Measurements from ENCODE around the gene LPP.

LPP gene

DNA sequence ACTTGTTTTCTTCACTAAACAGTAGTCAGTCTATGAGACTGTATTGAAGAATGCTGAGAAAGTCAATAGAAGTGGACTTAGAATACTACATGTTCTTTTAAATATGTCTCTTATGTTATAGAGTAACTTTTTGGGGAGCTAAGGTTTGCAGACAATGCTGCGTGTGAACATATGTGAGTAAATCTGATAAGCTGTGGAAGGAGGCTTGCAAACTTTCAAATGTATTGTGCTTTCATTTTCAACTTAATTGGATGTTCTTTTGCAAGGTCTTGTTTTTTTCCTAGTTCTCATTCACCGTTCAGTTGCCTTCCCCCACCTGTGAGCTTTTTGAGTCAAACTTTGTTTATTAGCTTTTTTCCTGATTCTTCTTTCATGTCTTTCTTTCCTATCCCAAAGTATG, 176.2 kb downstream of the LPP start:
- Histone ChIP-seq H3K4me1 (ENCODE audit: control insufficient read depth, insufficient read depth, low read length, poor library complexity, severe bottlenecking) (no peaks in the 10 kb centered on the region), H3K36me3 (ENCODE audit: control insufficient read depth, insufficient read depth, low read length) (peaks cover 21% of the 10 kb centered on the region), H3K9me3 (ENCODE audit: control insufficient read depth, low read length) (no peaks in the 10 kb centered on the region), H3K4me3 (ENCODE audit: extremely low read depth, insufficient read depth, low read length, poor library complexity, severe bottlenecking) (no peak overlapping the region), H3K27ac (ENCODE audit: low read depth, low read length, severe bottlenecking) (no peak overlapping the region)
- 100% methylated on average over 1 of the region's 2 CpGs; no CpG with 5 or more reads in 1 of the 2 experiments for WGBS, 2 experiments (ENCODE audit: insufficient coverage in 2 of 2)

DNA sequence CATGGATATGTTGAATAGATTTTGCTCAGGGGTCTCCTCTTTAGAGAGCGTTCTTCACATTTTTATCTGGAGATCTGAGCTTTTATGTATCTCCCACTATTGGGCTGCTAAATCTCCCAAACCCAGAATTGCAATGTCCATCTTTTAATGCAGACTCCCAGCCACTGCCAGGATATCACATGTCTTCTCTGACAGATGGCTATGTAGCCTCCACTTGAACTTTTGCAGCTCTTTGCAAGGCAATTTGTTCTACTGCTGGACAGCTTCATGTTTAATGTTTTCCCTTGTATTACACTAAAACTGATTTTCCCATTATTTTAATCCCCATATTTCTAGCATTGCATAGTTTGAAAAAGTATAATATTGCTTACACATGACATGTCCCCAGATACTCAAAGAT, 177.2 kb downstream of the LPP start:
- Histone ChIP-seq H3K36me3 (ENCODE audit: control insufficient read depth, insufficient read depth, low read length) (peaks cover 15% of the 10 kb centered on the region), H3K4me3 (ENCODE audit: extremely low read depth, insufficient read depth, low read length, poor library complexity, severe bottlenecking) (no peak overlapping the region), H3K4me1 (ENCODE audit: control insufficient read depth, insufficient read depth, low read length, poor library complexity, severe bottlenecking) (no peaks in the 10 kb centered on the region), H3K27ac (ENCODE audit: low read depth, low read length, severe bottlenecking) (no peak overlapping the region), H3K9me3 (ENCODE audit: control insufficient read depth, low read length) (no peaks in the 10 kb centered on the region)
- WGBS, 2 experiments (ENCODE audit: insufficient coverage in 2 of 2), result 100% methylated on average over 1 of the region's 1 CpG; no CpG with 5 or more reads in 1 of the 2 experiments

- no peak overlapping the region for H3K27ac ChIP-seq (ENCODE audit: low read depth, low read length, severe bottlenecking)
- H3K4me3 ChIP-seq (ENCODE audit: extremely low read depth, insufficient read depth, low read length, poor library complexity, severe bottlenecking), result no peak overlapping the region
- no peaks in the 10 kb centered on the region for H3K4me1 ChIP-seq (ENCODE audit: control insufficient read depth, insufficient read depth, low read length, poor library complexity, severe bottlenecking)
- peaks cover 14% of the 10 kb centered on the region for H3K36me3 ChIP-seq (ENCODE audit: control insufficient read depth, insufficient read depth, low read length)
- 89% methylated on average over 1 of the region's 3 CpGs; no CpG with 5 or more reads in 1 of the 2 experiments for WGBS, 2 experiments (ENCODE audit: insufficient coverage in 2 of 2)
- no peaks in the 10 kb centered on the region for H3K9me3 ChIP-seq (ENCODE audit: control insufficient read depth, low read length)
Observed at GRCh38 chr3:188332085-188332484, 178.1 kb downstream of the LPP start.

DNA sequence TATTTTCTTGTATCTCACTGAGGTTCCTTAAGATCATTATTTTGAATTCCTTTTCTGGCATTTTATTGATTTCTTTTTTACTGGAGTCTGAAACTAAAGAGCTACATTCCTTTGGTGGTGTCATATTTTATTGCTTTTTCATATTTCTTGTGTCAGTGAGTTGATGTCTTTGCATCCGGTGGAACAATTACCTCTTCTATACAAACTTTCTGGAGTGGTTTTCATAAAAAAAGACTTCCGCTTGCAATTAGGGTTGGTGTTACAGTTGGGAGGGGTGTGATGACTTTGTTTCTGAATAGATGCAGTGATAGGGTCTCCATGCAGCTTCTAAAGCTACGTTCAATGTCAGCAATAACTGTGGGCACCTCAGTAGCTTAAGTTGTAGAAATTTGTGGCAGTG, 181.7 kb downstream of the LPP start:
- no peak overlapping the region for H3K4me3 ChIP-seq (ENCODE audit: extremely low read depth, insufficient read depth, low read length, poor library complexity, severe bottlenecking)
- no peaks in the 10 kb centered on the region for H3K9me3 ChIP-seq (ENCODE audit: control insufficient read depth, low read length)
- no peaks in the 10 kb centered on the region for H3K4me1 ChIP-seq (ENCODE audit: control insufficient read depth, insufficient read depth, low read length, poor library complexity, severe bottlenecking)
- WGBS, 2 experiments (ENCODE audit: insufficient coverage in 2 of 2), result 96 to 100% methylated on average over 2 to 3 of the region's 3 CpGs
- peaks cover 9% of the 10 kb centered on the region for H3K36me3 ChIP-seq (ENCODE audit: control insufficient read depth, insufficient read depth, low read length)
- no peak overlapping the region for H3K27ac ChIP-seq (ENCODE audit: low read depth, low read length, severe bottlenecking)

- H3K4me1 ChIP-seq (ENCODE audit: control insufficient read depth, insufficient read depth, low read length, poor library complexity, severe bottlenecking), result no peaks in the 10 kb centered on the region
- no peak overlapping the region for H3K27ac ChIP-seq (ENCODE audit: low read depth, low read length, severe bottlenecking)
- peaks cover 9% of the 10 kb centered on the region for H3K36me3 ChIP-seq (ENCODE audit: control insufficient read depth, insufficient read depth, low read length)
- no peaks in the 10 kb centered on the region for H3K9me3 ChIP-seq (ENCODE audit: control insufficient read depth, low read length)
- H3K4me3 ChIP-seq (ENCODE audit: extremely low read depth, insufficient read depth, low read length, poor library complexity, severe bottlenecking), result no peak overlapping the region
Observed at GRCh38 chr3:188336178-188336577, 182.2 kb downstream of the LPP start.

DNA sequence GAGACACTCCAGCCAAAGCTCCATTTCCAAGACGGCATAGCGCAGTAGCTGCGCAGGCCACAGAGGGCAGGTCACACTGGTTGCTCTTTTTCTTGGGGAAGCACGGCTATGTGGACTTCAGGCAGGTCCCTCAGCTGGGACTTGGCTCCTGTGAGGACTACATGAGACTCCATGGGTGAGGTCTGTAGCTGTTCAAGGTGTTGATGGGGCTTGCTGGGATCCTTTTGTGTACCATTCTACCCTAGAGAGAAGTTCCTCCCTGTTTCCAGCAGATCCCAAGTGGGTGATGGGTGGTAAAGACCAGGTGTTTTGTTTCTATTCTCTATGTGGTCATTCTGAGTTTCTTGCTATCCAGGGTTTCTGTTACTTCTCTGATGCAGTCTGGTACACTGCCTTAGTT, 183.3 kb downstream of the LPP start:
- H3K36me3 ChIP-seq (ENCODE audit: control insufficient read depth, insufficient read depth, low read length), result peaks cover 9% of the 10 kb centered on the region
- WGBS, 2 experiments (ENCODE audit: insufficient coverage in 2 of 2), result 94 to 100% methylated on average over 4 of the region's 4 CpGs
- H3K4me1 ChIP-seq (ENCODE audit: control insufficient read depth, insufficient read depth, low read length, poor library complexity, severe bottlenecking), result no peaks in the 10 kb centered on the region
- H3K27ac ChIP-seq (ENCODE audit: low read depth, low read length, severe bottlenecking), result no peak overlapping the region
- H3K4me3 ChIP-seq (ENCODE audit: extremely low read depth, insufficient read depth, low read length, poor library complexity, severe bottlenecking), result no peak overlapping the region
- H3K9me3 ChIP-seq (ENCODE audit: control insufficient read depth, low read length), result no peaks in the 10 kb centered on the region

DNA sequence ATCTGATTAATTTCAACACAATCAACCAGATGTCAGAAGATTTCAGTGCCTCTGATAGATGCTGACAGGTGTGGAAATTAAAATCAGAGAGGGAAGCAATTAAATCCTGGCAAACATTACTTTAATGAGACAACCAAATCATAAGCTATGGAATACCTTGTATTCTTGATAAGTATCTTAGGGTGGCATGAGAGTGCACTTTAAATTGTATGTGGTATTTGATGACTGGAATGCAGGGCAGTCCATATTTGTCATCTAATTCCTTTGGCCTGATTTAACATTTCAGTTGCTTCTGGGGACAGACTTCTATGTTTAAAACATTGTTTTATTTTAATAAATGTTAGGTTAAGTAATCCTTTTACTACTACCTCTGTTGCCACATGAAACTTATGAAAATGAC, 184.1 kb downstream of the LPP start:
- no peak overlapping the region for H3K4me3 ChIP-seq (ENCODE audit: extremely low read depth, insufficient read depth, low read length, poor library complexity, severe bottlenecking)
- no peaks in the 10 kb centered on the region for H3K9me3 ChIP-seq (ENCODE audit: control insufficient read depth, low read length)
- no peaks in the 10 kb centered on the region for H3K4me1 ChIP-seq (ENCODE audit: control insufficient read depth, insufficient read depth, low read length, poor library complexity, severe bottlenecking)
- no peak overlapping the region for H3K27ac ChIP-seq (ENCODE audit: low read depth, low read length, severe bottlenecking)
- peaks cover 9% of the 10 kb centered on the region for H3K36me3 ChIP-seq (ENCODE audit: control insufficient read depth, insufficient read depth, low read length)

- Histone ChIP-seq H3K27ac (ENCODE audit: low read depth, low read length, severe bottlenecking) (no peak overlapping the region), H3K9me3 (ENCODE audit: control insufficient read depth, low read length) (no peaks in the 10 kb centered on the region), H3K4me1 (ENCODE audit: control insufficient read depth, insufficient read depth, low read length, poor library complexity, severe bottlenecking) (no peaks in the 10 kb centered on the region), H3K36me3 (ENCODE audit: control insufficient read depth, insufficient read depth, low read length) (peaks cover 5% of the 10 kb centered on the region), H3K4me3 (ENCODE audit: extremely low read depth, insufficient read depth, low read length, poor library complexity, severe bottlenecking) (no peak overlapping the region)
- WGBS, 2 experiments (ENCODE audit: insufficient coverage in 2 of 2), result 86% methylated on average over 6 of the region's 11 CpGs
Observed at GRCh38 chr3:188339410-188340295, 185.7 kb downstream of the LPP start.

DNA sequence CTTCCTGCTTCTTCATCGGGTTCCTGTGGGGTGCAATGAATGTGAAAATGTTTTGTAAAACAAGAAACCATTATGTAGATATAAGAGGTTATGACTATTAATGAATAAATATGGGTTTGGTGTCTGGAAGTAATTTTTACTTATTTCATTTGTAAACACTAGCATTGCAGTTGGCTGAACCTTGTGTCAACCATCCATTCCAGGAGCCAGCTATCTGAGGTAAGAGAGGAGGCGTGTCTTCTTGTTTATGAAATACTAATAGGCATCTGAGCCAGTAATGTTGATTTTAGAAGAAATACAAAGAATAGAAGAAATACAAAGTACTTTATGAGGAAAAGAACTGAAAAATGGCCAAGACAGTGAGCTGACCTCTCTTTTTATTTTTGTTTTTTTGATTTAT, 187.5 kb downstream of the LPP start:
- H3K36me3 ChIP-seq (ENCODE audit: control insufficient read depth, insufficient read depth, low read length), result peaks cover 3% of the 10 kb centered on the region
- WGBS, 2 experiments (ENCODE audit: insufficient coverage in 2 of 2), result no CpG with 5 or more reads among the region's 2 CpGs
- H3K27ac ChIP-seq (ENCODE audit: low read depth, low read length, severe bottlenecking), result no peak overlapping the region
- no peak overlapping the region for H3K4me3 ChIP-seq (ENCODE audit: extremely low read depth, insufficient read depth, low read length, poor library complexity, severe bottlenecking)
- H3K4me1 ChIP-seq (ENCODE audit: control insufficient read depth, insufficient read depth, low read length, poor library complexity, severe bottlenecking), result peaks cover 9% of the 10 kb centered on the region
- H3K9me3 ChIP-seq (ENCODE audit: control insufficient read depth, low read length), result no peaks in the 10 kb centered on the region

- WGBS, 2 experiments (ENCODE audit: insufficient coverage in 2 of 2), result 93 to 100% methylated on average over 3 of the region's 9 CpGs
- Histone ChIP-seq H3K4me3 (ENCODE audit: extremely low read depth, insufficient read depth, low read length, poor library complexity, severe bottlenecking) (no peak overlapping the region), H3K36me3 (ENCODE audit: control insufficient read depth, insufficient read depth, low read length) (peaks cover 4% of the 10 kb centered on the region), H3K27ac (ENCODE audit: low read depth, low read length, severe bottlenecking) (no peak overlapping the region), H3K9me3 (ENCODE audit: control insufficient read depth, low read length) (no peaks in the 10 kb centered on the region), H3K4me1 (ENCODE audit: control insufficient read depth, insufficient read depth, low read length, poor library complexity, severe bottlenecking) (peaks cover 9% of the 10 kb centered on the region)
Observed at GRCh38 chr3:188342991-188343732, 189.2 kb downstream of the LPP start.

GRCh38 chr3:188343894-188344293, 189.9 kb downstream of the LPP start:
- Histone ChIP-seq H3K9me3 (ENCODE audit: control insufficient read depth, low read length) (no peaks in the 10 kb centered on the region), H3K4me3 (ENCODE audit: extremely low read depth, insufficient read depth, low read length, poor library complexity, severe bottlenecking) (no peak overlapping the region), H3K4me1 (ENCODE audit: control insufficient read depth, insufficient read depth, low read length, poor library complexity, severe bottlenecking) (peaks cover 16% of the 10 kb centered on the region), H3K36me3 (ENCODE audit: control insufficient read depth, insufficient read depth, low read length) (peaks cover 4% of the 10 kb centered on the region), H3K27ac (ENCODE audit: low read depth, low read length, severe bottlenecking) (no peak overlapping the region)
- 87 to 100% methylated on average over 3 to 4 of the region's 5 CpGs for WGBS, 2 experiments (ENCODE audit: insufficient coverage in 2 of 2)

Data from mesodermal cell (in vitro differentiated cells).